Measurements from ENCODE around the gene SPSB3.

SPSB3 gene

GRCh38 chr16:1788095-1788707 is 5.8 kb upstream of the SPSB3 start:
- no peak for DNase-seq

GRCh38 chr16:1787322-1788094 is 5.1 kb upstream of the SPSB3 start:
- DNase-seq = no peak

- DNase-seq = no peak
Observed at GRCh38 chr16:1787056-1787321, 4.6 kb upstream of the SPSB3 start.

- DNase-seq = no peak
Observed at GRCh38 chr16:1786242-1787055, 4.1 kb upstream of the SPSB3 start.

GRCh38 chr16:1785846-1786170 is 3.4 kb upstream of the SPSB3 start:
- DNase-seq = no peak

- no peak for DNase-seq
Observed at GRCh38 chr16:1784977-1785845, 2.8 kb upstream of the SPSB3 start.

- DNase-seq = no peak
Observed at GRCh38 chr16:1781758-1782407, 488 bp downstream of the SPSB3 start.

- DNase-seq = no peak
Observed at GRCh38 chr16:1781254-1781653, 1.1 kb downstream of the SPSB3 start.

GRCh38 chr16:1780677-1781072 is 1.7 kb downstream of the SPSB3 start:
- DNase-seq = no peak

GRCh38 chr16:1779741-1780676 is 2.4 kb downstream of the SPSB3 start:
- DNase-seq = no peak

GRCh38 chr16:1779234-1779701 is 3.1 kb downstream of the SPSB3 start:
- no peak for DNase-seq

- DNase-seq = no peak
Observed at GRCh38 chr16:1778200-1779179, 3.9 kb downstream of the SPSB3 start.

- no peak for DNase-seq
Observed at GRCh38 chr16:1777375-1778199, 4.8 kb downstream of the SPSB3 start.

GRCh38 chr16:1776991-1777374 is 5.4 kb downstream of the SPSB3 start:
- DNase-seq = no peak

- no peak for DNase-seq
Observed at GRCh38 chr16:1776672-1776955, 5.8 kb downstream of the SPSB3 start.

GRCh38 chr16:1775846-1776671 is 6.3 kb downstream of the SPSB3 start:
- no peak for DNase-seq

- no peak for DNase-seq
Observed at GRCh38 chr16:1775006-1775845, 7.1 kb downstream of the SPSB3 start.

- DNase-seq = no peak
Observed at GRCh38 chr16:1774448-1774780, 8.0 kb downstream of the SPSB3 start.

All from NCI-H1417 treated with DMSO at 0.1 percent for 48 hours (cell line).